Osteocyte (in vitro differentiated cells): ENCODE data around the gene PCDHGA5. TPM values are rescaled to one million over a fixed set of nuclear protein-coding genes. Genes with fewer than 3 reads are reported as not detected.
"Not testable (repeated sequence)": the region's sequence is repeated elsewhere in the genome, so short reads cannot be mapped to it uniquely, and the experiment has no call there.

Experiments
- DNase-seq: peaks from one replicate; pipeline ENCODE4 v3.0.0; 2021; ENCODE audit warnings: mixed read lengths; ENCODE audit not compliant: unreplicated experiment; ENCODE audit errors: extremely low spot score
- H3K27ac Mint-ChIP-seq: one replicate; pipeline ENCODE4 v1.8.0; 2021; ENCODE audit warnings: mild to moderate bottlenecking, mixed read lengths; ENCODE audit not compliant: unreplicated experiment
- H3K27me3 Mint-ChIP-seq: one replicate; pipeline ENCODE4 v1.8.0; 2021; ENCODE audit warnings: mixed read lengths; ENCODE audit not compliant: unreplicated experiment
- H3K36me3 Mint-ChIP-seq: one replicate; pipeline ENCODE4 v1.8.0; 2021; ENCODE audit warnings: mixed read lengths; ENCODE audit not compliant: unreplicated experiment
- H3K4me1 Mint-ChIP-seq: one replicate; pipeline ENCODE4 v1.8.0; 2021; ENCODE audit warnings: mixed read lengths; ENCODE audit not compliant: unreplicated experiment
- H3K4me3 Mint-ChIP-seq: one replicate; pipeline ENCODE4 v1.8.0; 2021; ENCODE audit warnings: mild to moderate bottlenecking, moderate library complexity, mixed read lengths; ENCODE audit not compliant: unreplicated experiment
- H3K9me3 Mint-ChIP-seq: one replicate; pipeline ENCODE4 v1.8.0; 2021; ENCODE audit warnings: mixed read lengths; ENCODE audit not compliant: unreplicated experiment
- CTCF ChIP-seq: fragments of 200-600 bp; sonication (generic); IDR thresholded peaks from 2 replicates; pipeline ENCODE4 v1.5.0; 2021; ENCODE audit warnings: antibody characterized with exemption, mild to moderate bottlenecking, moderate library complexity
- total RNA-seq: library from RNA; stranded (reverse); gene quantifications from 2 replicates; pipeline ENCODE4 v1.2.1, GENCODE V29; 2021

Gene PCDHGA5
- total RNA-seq, 1 donor from 2014 or later = 0.13 TPM

GRCh38 chr5:141384471-141385267, 20.7 kb downstream of the PCDHGA5 start:
- Mint-ChIP-seq H3K27me3 (no peaks in the 10 kb centered on the region), H3K36me3 (peaks cover 3% of the 10 kb centered on the region), H3K4me1 (no peaks in the 10 kb centered on the region), H3K4me3 (no peak overlapping the region), H3K9me3 (peaks cover 25% of the 10 kb centered on the region), H3K27ac (no peak overlapping the region)
- no peak for DNase-seq
- TF ChIP-seq CTCF = no peak

- H3K36me3 Mint-ChIP-seq, DNase-seq, H3K27me3 Mint-ChIP-seq, H3K4me1 Mint-ChIP-seq: not testable (repeated sequence)
- TF ChIP-seq CTCF = peak; percentile 46
- H3K9me3 Mint-ChIP-seq = peaks cover 34% of the 10 kb centered on the region
- peak within 1 kb of the TSS; percentile 23 for H3K27ac Mint-ChIP-seq
- H3K4me3 Mint-ChIP-seq = peak within 1 kb of the TSS; percentile 64
Observed at GRCh38 chr5:141387557-141388311, 23.8 kb downstream of the PCDHGA5 start, which contains the start of gene PCDHGB4. PCDHGB4 (plus strand) TSS chr5:141387698; CDS start chr5:141387885, 187 bp downstream.

- Mint-ChIP-seq H3K36me3 (peaks cover 6% of the 10 kb centered on the region), H3K4me3 (no peak overlapping the region), H3K9me3 (peaks cover 37% of the 10 kb centered on the region), H3K27ac (no peak overlapping the region), H3K27me3 (no peaks in the 10 kb centered on the region), H3K4me1 (no peaks in the 10 kb centered on the region)
- TF ChIP-seq CTCF = no peak
- DNase-seq = no peak
Observed at GRCh38 chr5:141388661-141389060, 24.7 kb downstream of the PCDHGA5 start.

- Mint-ChIP-seq H3K36me3 (peaks cover 9% of the 10 kb centered on the region), H3K9me3 (peaks cover 41% of the 10 kb centered on the region), H3K27ac (no peak overlapping the region), H3K4me3 (no peak overlapping the region), H3K27me3 (no peaks in the 10 kb centered on the region), H3K4me1 (no peaks in the 10 kb centered on the region)
- DNase-seq = no peak
- no peak for TF ChIP-seq CTCF
Observed at GRCh38 chr5:141389153-141390042, 25.4 kb downstream of the PCDHGA5 start.
